GM12864 (cell line): ENCODE data around the gene ARRB1.
"Not testable (repeated sequence)": the region's sequence is repeated elsewhere in the genome, so short reads cannot be mapped to it uniquely, and the experiment has no call there.

Source experiments
- DNase-seq: peaks from one replicate; pipeline ENCODE4 v3.0.0-alpha.2; 2011; ENCODE audit warnings: low read depth
- H3K4me3 ChIP-seq: 2 replicates; pipeline ENCODE4 v1.5.1; 2011; ENCODE audit warnings: mild to moderate bottlenecking, low read depth, low read length, control low read depth
- TF ChIP-seq, protein P1 (sequence below): IDR thresholded peaks from 2 replicates; pipeline ENCODE4 v1.5.1; 2011; ENCODE audit warnings: low read depth, mild to moderate bottlenecking, moderate library complexity, low read length, control low read depth, inconsistent platforms; ENCODE audit errors: missing control alignments

The ARRB1 gene

DNA sequence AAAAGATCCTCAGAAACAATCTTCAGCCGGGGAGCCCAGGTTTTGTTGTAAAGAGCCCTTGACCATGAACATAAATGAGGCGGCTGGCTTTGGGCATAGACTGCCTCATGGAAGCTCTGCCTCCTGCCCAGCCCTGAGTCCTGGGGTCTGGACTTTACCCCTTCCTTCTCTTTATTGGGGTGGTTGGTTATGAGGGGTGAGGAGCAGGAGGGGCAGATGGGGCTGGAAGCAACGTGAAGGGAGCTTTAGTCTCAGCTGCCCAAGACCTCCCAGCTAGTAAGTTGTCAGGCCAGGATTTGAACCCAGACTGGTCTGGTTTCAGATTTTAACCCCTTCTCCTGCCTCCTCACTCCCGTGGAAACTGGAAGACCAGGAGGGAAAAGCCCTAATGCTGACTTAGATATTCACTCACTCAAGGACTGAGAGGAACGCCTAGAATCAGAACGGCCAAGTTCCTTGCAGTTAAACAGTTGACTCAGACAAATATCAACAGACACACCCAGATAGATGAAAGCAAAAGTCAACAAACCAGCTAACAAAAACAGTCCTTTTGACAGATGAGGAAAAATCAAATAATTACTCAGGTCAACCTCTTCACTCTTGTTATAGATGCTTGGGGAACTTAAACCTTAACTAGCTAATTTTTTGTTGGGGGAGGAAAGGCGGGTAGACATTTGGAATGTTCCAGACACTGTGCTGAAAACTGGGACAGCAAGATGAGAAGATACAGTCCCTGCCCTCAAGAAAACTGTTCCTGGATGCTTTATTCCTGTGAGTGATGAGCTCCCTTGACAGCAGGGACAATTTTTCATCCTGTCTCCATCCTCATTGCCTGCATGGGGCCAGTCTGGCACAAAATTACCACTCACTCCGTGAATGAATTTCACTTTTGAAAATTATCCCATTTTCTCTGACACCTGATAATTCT lies 20.8 kb upstream of the ARRB1 start:
- no peak for DNase-seq
- TF ChIP-seq, protein P1, sequence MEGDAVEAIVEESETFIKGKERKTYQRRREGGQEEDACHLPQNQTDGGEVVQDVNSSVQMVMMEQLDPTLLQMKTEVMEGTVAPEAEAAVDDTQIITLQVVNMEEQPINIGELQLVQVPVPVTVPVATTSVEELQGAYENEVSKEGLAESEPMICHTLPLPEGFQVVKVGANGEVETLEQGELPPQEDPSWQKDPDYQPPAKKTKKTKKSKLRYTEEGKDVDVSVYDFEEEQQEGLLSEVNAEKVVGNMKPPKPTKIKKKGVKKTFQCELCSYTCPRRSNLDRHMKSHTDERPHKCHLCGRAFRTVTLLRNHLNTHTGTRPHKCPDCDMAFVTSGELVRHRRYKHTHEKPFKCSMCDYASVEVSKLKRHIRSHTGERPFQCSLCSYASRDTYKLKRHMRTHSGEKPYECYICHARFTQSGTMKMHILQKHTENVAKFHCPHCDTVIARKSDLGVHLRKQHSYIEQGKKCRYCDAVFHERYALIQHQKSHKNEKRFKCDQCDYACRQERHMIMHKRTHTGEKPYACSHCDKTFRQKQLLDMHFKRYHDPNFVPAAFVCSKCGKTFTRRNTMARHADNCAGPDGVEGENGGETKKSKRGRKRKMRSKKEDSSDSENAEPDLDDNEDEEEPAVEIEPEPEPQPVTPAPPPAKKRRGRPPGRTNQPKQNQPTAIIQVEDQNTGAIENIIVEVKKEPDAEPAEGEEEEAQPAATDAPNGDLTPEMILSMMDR: no peak
- H3K4me3 ChIP-seq: no peak overlapping the region

DNA sequence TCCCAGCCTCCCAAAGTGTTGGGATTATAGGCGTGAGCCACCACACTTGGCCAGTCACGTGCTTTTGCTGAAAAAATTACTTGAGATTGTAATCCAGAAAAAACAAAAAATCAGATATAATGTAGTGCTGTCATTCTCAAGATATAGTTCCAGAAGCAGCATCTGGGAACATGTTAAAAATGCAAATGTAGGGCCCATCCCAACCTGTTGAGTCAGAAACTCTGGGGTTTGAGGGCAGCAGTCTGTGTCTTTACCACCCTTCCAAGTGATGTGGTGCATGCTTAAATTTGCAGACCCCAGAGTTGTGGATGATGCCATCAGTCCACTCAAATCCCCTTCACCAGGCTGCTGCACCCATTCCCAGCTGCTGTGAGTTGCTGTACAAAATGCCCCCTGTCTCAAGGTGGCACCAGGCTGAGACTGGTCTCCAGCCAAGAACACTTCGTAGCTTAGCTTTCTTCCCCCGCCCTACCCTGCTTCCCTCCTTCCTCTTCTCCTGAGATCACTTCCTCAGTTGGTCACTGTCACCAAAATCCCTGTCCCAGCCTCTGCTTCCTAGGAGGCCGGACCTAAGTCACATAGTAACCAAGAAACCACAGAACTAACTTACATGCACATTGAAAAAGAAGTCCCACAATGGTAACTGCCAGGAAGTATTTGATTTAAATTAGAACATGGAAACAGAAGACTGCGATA lies 18.2 kb upstream of the ARRB1 start:
- H3K4me3 ChIP-seq: no peak overlapping the region
- TF ChIP-seq, protein P1: no peak
- DNase-seq: no peak

DNA sequence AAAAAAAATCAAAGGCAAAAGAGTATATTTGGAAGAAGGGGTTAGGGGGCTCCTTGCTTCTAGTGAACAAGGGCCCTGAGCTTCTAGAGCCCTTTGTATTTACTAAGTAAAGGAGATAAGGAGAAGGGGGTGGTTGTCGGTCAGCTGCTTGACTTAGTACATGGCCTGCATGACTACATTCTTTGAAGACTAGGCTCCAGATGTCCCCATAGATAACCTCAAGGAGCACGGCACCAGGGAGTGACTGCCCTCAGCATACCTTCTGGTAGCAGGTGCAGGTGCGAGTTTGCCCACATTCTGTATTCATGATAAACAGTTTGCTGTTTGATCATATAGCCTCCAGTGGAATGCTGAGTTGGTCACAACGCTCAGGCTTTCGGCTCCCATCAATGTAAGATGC lies 15.4 kb upstream of the ARRB1 start:
- not testable (repeated sequence) for H3K4me3 ChIP-seq, DNase-seq

DNA sequence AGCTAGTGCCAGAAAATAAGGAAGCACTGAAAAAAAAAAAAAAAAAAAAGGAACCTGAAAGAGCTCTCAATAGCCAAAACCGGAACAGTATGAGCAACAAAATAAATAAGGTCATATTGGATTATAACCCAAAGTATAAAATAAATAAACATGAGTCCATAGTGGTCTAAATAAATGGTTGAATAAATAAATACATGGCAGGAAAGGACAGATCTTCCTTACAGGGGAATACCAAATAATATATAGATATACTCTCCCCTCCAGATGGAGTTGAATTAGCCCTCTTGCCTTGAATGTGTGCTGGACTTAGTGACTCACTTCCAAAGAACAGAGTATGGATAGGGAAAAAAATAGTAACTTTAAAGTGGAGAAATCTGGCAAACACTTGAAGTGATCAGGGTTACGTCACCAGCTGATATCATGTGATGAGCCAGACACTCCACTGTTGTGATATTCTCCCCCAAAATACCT lies 14.3 kb upstream of the ARRB1 start:
- no peak for DNase-seq
- TF ChIP-seq, protein P1: no peak
- no peak overlapping the region for H3K4me3 ChIP-seq

DNA sequence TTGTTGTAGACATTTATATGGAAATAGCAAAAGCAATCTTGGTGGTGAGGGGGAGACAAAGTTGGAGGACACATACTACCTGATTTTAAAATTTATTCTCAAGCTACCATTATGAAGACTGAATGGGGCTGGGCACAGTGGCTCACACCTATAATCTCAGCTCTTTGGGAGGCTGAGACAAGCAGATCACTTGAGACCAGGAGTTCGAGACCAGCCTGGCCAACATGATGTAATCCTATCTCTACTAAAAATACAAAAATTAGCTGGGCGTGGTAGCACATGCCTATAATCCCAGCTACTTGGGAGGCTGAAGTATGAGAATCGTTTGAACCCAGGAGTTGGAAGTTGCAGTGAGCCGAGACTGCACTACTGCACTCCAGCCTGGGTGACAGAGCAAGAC lies 10.8 kb upstream of the ARRB1 start:
- H3K4me3 ChIP-seq, DNase-seq: not testable (repeated sequence)

DNA sequence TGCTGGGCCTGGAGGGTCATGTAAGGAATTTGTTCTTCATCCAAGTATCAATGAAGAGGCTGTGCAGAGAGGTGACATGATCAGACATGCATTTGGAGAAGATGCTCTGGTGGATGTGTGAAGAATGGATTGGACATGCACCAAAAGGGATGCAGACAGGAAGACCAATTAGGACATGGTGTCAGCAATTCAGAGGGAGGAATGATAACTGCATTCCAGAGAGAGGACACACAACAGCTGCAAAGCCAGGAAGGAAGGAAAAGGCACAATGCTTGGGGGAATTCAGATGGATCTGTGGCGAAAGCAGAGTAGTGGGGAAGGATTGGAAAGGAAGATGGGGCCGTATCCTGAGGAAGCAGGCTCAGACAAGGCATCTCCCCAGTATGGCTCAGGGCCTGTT lies 5.2 kb upstream of the ARRB1 start:
- no peak overlapping the region for H3K4me3 ChIP-seq
- no peak for DNase-seq
- TF ChIP-seq, protein P1: no peak

DNA sequence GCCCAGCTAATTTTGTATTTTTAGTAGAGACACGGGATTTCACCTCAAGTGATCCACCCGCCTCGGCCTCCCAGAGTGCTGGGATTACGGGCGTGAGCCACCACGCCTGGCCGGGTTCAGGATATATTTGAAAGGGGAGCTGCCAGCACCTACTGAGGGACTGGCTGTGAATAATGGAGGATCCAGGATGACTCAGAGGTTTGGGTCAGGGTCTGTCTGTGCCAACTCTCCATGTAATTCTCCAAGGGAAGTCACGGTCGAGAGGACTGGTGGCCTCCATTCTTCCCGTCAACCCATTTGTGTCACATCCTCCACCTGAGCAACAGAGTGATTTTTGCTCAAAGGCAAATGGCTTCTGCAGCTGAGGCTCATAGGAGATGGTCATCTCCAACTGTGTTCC lies 3.6 kb upstream of the ARRB1 start:
- no peak for DNase-seq
- TF ChIP-seq, protein P1: no peak
- H3K4me3 ChIP-seq: no peak overlapping the region
